Activated CD8-positive, alpha-beta memory T cell treated with anti-CD3 and anti-CD28 coated beads for 1 hour (primary cell): Measurements from ENCODE around the gene TEX13A.

Source experiments
- DNase-seq, 2 donors: peaks; one replicate each; pipeline ENCODE4 v3.0.0-alpha.2; 2020; ENCODE audit warnings: low read depth in 1 of 2; ENCODE audit errors: extremely low read depth in 1 of 2

Gene TEX13A

DNA sequence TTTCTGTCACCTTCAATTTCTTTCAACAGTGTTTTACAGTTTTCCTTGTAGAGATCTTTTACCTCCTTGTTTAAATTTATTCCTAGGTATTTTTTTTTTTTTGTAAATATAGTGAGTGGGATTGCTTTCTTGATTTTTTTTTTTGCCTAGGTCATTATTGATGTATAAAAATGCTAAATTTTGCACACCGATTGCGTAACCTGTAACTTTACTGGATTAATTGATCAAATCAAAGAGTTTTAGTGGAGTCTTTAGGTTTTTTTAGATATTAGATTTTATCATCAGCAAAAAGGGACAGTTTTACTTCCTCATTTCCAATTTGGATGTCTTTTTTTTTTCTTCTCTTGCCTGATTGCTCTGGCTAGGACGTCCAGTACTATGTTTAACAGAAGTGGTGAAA, 40.9 kb downstream of the TEX13A start:
- DNase-seq = no peak

DNA sequence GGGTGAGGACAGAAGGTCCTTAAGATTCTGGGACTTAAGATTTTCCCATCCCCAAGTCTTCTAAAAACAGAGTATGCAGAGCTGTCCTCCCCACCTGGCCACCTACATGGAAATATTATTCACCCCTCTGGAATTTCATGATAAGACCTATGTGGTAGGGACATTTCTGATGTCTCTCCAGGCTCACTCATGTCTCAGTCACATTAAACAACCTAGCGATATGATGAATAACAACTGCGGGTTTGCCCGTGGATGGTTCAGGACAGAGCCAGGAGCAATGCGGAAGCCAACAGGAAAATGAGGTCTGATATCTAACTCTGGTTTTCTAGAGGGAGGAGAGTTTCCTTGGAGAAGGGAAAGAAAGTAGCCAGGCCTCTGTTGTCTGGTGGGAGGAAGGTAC, 47.4 kb downstream of the TEX13A start:
- no peak for DNase-seq
